HT1080 (cell line): ENCODE results near the gene SBSN. TPM values are rescaled to one million over a fixed set of nuclear protein-coding genes. Genes with fewer than 3 reads are reported as not detected.

ENCODE experiments used
- DNase-seq: peaks from one replicate; pipeline ENCODE4 v3.0.0-alpha.2; 2015; ENCODE audit warnings: low read depth
- total RNA-seq: library from RNA; depleted of rRNA; stranded (reverse); fragments of >200 nt; shearing (Covaris generic); gene quantifications from 2 replicates; pipeline ENCODE4 v1.2.3, GENCODE V29; 2014

The SBSN gene
- total RNA-seq, 1 experiment from 2014 or later, result 14.9 TPM

GRCh38 chr19:35509018-35509652 lies 19.0 kb downstream of the SBSN start:
- DNase-seq, result peak; percentile 36

GRCh38 chr19:35508129-35508528 lies 20.0 kb downstream of the SBSN start:
- DNase-seq, result no peak

GRCh38 chr19:35507561-35507960 lies 20.6 kb downstream of the SBSN start:
- no peak for DNase-seq

GRCh38 chr19:35506011-35506410 lies 22.1 kb downstream of the SBSN start:
- no peak for DNase-seq

- no peak for DNase-seq
Measured at GRCh38 chr19:35502751-35503150, 25.4 kb downstream of the SBSN start.

GRCh38 chr19:35501684-35502083 lies 26.4 kb downstream of the SBSN start:
- DNase-seq, result peak; percentile 53

- DNase-seq, result no peak
Measured at GRCh38 chr19:35500611-35501010, 27.5 kb downstream of the SBSN start.

GRCh38 chr19:35498984-35499527 lies 29.1 kb downstream of the SBSN start:
- no peak for DNase-seq

GRCh38 chr19:35498220-35498619 lies 29.9 kb downstream of the SBSN start:
- DNase-seq, result no peak

- no peak for DNase-seq
Measured at GRCh38 chr19:35497406-35497805, 30.7 kb downstream of the SBSN start.

- DNase-seq, result peak; percentile 44
Measured at GRCh38 chr19:35495107-35496064, 32.7 kb downstream of the SBSN start.

- DNase-seq, result no peak
Measured at GRCh38 chr19:35493971-35494370, 34.1 kb downstream of the SBSN start.

- no peak for DNase-seq
Measured at GRCh38 chr19:35491836-35492360, 36.2 kb downstream of the SBSN start.

- DNase-seq, result no peak
Measured at GRCh38 chr19:35490364-35490763, 37.7 kb downstream of the SBSN start, which contains the start of gene KRTDAP. TSS of gene KRTDAP (minus strand) at chr19:35490464. CDS start at chr19:35490442, 22 bp downstream.

GRCh38 chr19:35488677-35489076 lies 39.4 kb downstream of the SBSN start:
- DNase-seq, result no peak

- DNase-seq, result no peak
Measured at GRCh38 chr19:35487656-35488182, 40.4 kb downstream of the SBSN start.

GRCh38 chr19:35486268-35486708 lies 41.8 kb downstream of the SBSN start:
- no peak for DNase-seq

- DNase-seq, result no peak
Measured at GRCh38 chr19:35484252-35485036, 43.7 kb downstream of the SBSN start.

- DNase-seq, result no peak
Measured at GRCh38 chr19:35483089-35483488, 45.0 kb downstream of the SBSN start.

GRCh38 chr19:35478794-35479677 lies 49.1 kb downstream of the SBSN start:
- DNase-seq, result no peak
